Stimulated activated CD4-positive, alpha-beta T cell treated with anti-CD3 and anti-CD28 coated beads, Interleukin-4, amount 100 ng/mL, for 1 hour (primary cell): ENCODE measurements around the gene COX4I2.
"Not testable (repeated sequence)": the region's sequence is repeated elsewhere in the genome, so short reads cannot be mapped to it uniquely, and the experiment has no call there.

Experiments used
- DNase-seq: peaks from one replicate; pipeline ENCODE4 v3.0.0-alpha.2; 2020

COX4I2 gene

DNA sequence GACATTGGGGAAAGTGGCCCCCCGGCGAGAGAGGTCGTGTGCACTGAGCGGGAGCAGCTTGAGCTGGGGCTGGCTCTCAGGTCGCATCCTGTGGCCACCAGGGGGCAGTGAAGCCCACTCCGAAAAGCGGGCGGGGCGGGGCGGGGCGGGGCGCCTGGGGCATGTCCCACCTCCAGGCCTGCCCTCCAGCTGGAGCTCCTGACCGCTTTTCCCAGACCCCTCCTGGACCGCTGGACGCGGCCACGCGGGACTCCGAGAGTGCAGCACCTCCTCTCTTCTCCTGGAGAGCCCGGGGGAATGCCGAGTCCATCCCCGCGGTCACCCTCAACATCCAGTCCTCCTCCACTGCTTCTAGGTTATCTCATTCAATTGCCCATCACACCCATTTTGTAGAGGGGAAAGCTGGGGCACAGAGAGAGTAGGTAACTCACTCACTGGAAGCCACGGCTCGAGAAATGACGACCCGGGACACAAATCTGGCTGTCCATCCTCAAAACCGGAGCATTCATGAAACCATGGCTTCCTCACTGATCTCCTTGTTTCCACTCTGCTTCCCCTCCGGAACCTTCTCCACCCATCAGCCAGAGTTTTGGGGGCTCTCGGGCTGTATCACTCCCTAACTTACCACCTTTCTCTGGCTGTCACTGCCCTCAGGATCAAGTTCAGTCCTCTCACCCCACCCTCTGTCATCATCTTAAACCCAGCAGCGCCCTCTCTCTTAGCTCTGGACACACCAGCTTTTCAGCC is 24.1 kb downstream of the COX4I2 start:
- DNase-seq: peak; percentile 82

DNA sequence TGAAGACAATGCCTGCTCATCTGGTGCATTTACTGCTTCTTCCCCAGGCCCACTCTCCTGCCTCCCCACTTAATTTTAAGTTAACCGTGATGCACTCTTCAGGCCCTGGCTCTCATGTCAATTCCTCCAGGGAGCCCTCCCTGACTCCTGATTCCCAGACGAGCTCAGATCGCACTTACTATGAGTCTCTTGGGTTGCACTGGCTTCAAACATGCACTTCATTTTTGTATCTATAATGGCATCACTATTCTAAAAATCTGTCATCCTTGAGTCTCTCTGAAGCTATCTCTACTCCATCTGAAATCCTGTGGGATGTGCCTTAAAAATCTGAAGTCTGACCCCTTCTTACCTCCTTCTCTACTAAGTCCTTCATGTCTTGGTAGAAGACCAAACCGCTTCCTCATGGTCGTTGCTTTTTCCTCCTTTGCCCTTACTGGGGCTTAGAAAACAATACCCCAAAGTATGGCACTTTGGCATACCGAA is 24.7 kb downstream of the COX4I2 start:
- no peak for DNase-seq

DNA sequence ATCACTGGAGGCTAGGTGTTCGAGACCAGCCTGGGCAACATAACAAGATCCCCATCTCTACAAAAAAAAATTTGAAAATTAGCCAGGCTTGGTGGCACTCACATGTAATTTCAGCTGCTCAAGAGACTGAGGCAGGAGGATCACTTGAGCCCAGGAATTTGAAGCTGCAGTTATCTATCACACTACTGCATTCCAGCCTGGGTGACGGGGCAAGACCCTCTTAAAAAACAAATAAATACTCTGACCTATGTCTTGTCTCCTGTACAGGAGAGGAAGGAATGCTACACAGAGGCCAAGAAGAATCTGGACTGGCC is 25.8 kb downstream of the COX4I2 start:
- DNase-seq: no peak

DNA sequence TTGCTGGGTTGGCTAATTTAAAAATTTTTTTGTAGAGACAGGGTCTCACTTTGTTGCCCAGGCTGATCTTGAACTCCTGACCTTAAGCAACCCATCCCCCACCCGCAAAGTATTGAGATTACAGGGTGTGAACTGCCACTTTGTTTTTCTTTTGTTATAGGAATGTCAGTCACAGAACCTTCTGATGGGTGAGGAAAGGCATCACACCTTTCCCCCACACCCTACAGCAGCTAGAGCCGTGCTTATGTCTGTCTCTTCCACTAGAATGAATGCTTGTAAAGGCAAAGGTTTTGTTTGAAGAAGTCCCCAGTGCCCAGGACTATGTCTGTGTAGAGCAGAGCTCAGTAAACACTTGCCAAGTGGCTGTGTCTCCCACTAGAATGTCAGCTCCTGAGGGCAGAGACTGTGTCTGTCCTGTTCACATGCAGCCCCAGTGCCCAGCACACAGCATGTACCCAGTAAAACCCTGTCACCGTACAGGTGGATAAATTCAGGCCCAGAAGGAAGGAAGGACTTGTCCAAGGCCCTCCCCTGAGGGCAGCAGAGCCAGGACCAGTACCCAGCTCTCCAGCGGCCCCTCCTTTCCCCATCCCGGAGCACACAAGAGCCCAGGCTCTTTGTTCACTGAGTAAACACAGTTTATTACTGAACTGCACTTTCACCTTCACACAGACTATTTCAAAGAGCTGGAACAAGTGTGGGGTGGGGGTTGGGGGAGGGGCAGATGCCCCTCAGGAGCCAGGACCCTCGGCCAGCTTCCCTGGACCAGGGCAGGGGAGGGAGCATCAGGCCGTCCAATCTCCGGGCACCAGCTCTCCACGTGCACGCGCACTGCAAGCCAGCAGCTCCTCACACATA is 26.4 kb downstream of the COX4I2 start:
- DNase-seq: no peak

DNA sequence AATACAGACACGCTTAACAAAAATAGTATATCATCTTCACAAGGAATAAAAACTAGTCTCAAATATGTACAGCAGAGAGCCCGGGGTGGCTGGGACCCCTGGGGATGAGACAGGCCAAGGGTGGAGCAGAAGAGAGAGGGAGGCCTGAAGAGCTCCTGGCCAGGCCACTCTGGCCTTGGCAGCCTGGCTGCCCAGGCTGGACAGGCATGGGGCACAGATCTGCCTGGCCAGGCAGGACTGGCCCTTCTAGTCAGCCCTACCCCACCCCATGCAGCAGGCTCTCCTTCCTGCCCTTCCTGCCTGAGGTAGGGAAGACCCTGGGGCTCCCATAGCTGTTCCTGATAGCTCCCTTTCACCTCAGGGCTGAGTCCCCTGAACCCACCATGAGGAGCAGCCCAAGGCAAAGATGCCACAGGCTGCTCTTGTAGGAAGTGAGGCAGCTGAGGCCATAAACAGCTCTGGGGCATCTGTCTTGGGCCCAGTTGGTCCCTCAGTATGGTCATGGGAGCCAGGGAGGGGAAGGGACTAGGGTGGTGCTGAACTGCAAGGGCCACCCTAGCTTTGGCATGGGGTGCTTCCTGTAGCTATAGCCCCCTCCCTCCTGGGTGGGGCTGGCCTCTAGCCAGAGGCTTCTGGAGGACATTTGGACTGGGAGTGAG is 27.1 kb downstream of the COX4I2 start:
- DNase-seq: no peak

DNA sequence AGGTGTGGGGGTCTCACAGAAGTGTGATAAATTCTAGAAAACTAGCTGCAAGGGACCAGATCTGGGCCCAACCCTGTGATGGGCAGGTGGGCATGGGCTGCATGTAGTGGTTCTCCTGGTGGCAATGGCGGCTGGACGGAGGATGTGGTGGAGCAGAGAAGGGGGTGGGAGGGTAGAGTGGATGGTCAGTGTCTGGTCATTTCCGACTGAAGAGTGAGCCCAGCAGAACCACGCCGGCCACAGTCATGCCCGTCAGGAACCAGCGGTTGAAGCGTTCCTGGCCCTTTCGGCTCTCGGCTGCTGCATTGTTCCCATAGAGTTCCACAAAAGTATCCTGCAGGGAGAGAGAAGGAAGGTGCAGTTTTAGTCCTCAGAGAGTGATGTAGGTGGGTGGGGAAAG is 28.0 kb downstream of the COX4I2 start:
- DNase-seq: no peak

DNA sequence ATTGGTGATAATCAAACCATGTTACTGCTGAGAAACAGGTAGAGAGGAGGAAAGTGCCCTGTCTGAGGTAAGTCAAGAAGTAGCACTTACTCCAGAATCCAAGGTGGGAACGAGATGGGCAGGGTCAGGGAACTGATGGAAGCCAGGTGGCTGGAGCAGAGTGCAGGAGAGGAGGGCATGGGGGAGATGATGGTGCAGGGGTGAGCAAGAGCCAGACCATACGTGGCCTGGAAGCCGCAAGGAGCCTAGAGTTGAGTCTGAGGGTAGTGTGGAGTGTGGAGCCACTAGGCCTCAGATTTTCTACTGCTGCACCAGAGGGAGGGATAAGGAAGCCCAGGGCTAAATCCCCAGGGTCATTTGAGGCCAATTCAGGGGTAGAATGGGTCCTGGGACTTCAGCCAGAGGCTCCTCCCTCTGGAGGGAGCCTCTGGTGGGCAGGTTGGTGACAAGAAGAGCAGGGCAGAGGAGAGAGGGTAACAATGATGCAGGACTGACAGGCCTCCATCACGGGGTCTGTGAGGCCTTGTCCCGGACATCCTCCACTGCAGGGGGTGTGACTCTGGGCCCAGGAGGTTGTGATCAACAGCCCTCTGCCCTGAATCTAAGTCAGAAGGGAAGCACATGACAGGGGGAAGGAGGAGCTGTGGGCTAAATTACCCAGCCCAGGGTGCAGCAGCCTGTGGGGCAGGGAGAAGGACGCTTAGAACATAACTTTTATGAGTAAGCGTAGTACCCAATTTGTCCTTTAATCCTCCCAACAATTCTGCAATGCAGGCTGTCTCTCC is 28.7 kb downstream of the COX4I2 start:
- DNase-seq: no peak

DNA sequence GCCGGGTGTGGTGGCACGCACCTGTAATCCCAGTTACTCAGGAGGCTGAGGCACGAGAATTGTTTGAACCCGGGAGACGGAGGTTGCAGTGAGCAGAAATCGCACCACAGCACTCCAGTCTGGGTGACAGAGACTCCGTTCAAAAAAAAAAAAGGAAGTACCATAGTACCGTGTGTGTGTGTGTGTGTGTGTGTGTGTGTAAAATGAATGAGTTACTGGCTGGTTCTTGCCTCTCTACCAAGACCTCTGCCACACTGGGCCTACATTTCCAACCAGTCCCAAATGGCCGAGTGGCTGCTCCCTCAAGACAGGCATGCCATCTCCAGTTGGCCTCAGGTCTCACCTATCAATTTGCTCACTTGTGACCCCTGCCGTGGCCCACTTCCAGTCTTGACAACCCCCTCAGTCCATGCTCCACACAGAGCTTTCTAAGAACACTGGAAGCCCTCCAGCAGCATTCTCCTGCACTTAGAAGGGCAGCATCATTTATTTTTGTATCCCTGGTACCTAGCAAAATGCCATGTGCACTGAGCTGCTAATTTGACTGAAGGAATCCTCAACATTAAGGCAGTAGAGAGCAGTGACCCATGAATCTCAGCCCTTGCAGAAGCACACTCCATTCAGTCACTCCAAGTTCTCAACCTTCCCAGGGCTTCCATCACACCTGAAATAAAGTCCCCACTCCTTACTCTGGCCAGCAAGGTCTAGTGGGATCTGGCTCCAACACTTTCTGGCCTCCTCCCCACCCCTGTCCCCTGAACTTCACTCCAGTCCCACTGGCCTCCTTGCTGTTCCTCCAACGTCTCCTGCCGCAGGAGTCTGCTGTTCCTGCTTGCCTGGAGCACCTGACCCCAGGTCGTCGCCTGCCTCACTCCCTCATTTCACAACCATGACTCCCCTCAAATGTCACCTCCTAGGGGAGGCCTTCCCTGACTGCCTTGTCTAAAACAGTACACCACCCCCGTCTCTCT is 29.9 kb downstream of the COX4I2 start:
- DNase-seq: no peak

DNA sequence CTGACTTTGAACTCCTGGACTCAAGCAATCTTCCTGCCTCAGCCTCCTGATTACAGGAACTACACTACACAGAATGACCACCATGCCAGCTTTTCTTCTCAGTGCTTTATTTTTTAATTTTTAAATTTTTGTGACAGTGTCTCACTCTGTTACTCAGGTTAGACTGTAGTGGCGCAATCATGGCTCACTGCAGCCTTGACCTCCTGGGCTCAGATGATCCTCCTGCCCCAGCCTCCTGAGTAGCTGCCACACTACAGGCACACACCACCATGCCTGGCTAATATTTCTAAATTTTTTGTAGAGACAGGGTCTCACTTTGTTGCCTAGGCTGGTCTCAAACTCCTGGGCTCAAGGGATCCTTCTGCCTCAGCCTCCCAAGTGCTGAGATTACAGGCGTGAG is 31.2 kb downstream of the COX4I2 start:
- DNase-seq: not testable (repeated sequence)

DNA sequence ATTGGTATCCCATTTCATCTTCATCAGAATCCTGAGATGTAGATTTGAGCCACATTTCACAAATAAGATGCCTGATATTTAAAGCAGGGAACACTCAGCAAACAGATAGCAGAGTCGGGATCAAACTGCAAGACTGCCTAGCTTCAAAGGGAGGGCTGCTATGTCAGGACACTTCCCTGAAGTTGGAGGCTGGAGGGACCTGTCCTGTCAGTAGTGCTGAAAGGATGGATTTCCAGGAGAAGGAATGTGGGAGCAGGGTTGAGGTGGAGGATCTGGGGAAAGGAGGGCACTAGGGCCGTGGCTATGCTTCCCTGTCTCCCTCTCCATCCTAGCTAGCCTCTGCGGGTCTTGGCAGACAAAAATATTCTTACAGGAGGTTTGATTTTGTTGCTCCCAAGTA is 32.2 kb downstream of the COX4I2 start:
- DNase-seq: no peak

DNA sequence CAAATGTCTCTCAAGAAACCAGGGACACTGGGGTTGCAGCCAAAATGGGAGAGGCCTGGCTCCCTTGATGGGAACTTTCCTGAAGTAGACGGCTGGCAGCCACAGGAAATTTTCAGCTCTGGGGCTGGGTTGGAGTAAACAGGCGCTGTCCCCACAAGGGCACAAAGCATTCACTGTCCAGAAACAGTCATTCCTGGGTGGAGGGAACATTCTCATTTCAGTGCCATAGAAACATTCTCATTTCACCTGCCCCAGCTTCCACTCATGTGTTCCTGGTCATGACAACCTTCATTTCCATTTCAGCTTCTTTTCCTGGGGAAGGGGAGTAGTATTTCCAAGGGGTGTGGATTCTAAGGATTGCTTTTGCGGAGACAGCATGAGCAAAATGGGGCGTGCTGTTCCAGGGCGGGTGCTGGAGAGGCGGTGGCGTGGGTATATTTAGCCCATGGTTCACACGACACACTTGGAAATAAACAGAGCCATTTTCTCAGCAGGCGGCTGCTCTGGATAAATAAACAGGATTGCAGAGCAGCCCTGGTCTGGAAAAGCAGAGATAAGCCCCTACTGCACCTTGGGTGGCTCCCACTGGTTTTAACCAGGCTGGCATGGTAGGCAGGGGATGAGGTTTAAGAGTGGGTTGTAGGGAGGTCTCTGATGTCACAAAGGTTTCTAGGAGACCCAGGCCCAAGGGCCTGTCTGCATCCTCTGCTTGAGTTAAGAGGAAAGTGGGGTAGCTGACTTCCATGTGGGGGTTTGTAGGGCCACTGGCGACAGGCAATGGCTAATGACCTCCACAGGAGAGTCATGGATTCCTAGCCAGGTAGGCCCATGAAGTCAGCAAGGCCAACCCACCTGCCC is 32.9 kb downstream of the COX4I2 start:
- DNase-seq: no peak

DNA sequence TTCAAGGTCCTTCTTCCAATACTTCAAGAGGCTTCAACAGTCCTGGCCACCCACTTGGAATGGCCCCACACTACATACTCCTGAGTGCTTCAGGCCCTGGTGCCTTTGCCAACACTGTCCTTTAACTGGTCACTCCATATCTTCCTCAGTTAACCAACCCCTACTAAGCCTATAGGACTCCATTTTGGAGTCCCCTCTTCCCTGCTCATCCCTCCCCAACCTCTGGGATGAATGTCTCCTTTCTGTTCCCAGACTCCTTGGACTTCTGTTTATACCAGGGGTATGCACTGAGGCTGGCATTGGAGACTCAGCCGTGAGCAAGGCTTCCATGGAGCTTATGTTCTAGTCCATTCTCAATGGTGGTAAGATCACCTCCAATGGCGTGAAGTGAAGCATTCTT is 33.6 kb downstream of the COX4I2 start:
- DNase-seq: no peak

DNA sequence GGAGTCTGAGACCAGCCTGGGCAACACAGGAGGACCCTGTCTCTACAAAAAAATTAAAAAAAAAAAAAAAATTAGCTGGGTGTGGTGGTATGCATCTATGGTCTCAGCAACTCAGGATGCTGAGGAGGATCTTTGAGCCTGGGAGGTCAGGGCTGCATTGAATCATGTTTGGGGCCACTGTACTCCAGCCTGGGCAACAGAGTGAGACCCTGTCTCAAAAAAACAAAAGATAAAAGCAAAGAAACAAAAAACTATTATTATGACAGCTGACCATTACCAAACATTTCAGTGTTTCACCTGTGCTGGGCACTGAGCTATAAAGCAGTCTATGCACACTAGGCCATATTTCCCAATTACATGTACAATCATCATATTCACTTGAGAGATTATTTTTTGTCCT is 35.7 kb downstream of the COX4I2 start:
- no peak for DNase-seq

DNA sequence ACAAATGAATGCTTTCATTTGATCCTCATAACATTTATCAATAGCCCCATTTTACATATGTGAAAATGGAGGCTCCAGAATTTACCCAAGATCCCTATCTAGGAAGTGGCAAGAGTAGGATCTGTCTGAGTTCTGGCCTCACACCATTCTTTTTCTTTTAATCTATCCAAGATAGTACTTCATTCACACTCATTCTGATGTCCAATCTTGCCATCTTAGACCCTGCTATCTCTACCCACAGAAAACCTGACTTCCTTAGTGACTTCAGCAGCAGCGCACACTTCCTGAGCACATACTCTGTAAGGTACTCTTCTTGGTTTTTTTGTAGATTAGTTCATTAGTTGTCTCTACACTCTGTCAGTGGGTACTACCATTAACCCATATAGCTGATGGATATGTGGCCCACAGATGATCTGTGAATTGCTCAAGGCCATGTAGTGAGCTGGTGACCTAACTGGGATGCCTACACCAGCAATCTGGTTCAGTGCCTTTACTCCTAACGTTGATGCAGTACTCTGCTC is 36.3 kb downstream of the COX4I2 start:
- DNase-seq: no peak

DNA sequence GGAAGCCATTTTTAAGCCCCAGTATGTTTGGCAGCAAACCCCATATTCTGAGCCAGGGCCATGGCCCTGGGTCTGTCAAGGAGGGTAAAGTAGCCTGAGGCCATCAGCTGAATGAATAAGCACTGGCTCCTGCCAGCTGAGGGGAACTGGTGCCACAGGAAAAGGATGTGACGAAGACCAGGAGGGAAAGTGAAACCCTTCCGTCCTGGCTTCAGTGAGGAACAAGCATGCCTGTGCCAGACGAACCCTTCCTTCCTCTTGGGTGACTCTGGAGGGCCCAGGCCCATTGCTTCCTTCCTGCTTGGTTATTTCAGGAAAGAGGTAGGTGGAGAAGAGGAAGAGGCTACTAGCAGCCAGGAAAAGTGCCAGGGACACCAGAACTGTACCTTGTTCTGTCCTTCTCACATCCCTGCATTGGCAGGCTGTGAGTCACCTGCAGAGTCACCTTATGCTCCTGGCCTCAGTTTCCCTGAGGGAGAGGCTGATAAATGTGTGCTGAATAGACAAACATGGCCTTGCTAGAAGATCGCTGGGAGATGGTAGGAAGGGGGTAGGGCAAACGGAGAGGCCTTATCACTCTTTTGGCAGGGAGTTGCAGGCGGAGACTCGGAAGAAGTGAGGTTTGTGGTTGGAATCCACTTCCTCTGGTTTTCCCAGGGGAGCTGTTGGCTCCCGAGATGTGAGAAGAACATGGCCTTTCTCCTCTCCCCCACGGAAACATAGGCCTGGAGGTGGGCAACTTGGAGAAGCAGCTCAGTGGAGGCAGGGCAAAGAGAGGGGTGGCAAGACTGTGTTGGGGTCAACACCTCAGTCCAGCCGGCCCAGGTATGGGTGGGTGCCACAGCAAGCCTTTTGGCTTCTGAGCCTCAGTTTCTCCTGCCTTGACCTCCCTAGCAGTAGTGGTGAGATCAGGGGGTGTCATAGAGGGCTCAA is 37.4 kb downstream of the COX4I2 start:
- peak; percentile 38 for DNase-seq

DNA sequence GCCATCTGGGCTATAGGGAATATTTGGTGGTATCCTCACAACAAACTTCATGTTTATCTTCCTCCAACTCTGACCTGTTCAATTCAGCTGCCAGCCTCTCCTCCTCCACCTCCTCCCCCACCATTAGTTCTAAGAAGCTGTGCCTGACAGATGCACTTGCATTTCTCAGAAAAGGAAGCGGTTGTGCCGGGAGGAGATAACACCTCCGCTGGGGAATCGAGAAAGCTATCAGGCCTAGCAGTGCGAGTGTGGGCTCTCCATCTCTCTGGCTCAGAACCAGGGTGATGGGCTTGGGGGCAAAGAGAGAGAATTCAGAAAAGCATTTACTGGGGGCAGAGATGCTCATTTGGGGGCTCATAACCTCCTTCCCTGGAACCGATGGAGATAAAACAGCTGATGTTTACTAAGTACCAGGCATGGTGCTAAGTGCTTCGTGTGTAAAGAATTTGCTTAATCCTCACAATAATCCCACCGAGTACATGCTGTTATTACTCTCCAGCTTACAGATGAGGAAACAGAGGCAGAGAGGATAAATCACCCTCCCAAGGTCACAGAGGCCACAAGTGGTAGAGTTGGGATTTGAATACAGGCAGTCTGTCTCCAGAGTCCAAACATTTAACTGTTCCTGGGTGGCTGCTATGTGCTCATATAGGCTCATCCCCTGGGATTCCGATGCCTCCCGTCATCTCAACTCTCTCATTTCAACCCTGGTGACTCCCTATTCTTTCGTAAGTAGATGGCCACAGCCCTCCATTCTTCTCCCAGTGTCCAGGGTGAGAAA is 38.3 kb downstream of the COX4I2 start:
- DNase-seq: peak; percentile 51

DNA sequence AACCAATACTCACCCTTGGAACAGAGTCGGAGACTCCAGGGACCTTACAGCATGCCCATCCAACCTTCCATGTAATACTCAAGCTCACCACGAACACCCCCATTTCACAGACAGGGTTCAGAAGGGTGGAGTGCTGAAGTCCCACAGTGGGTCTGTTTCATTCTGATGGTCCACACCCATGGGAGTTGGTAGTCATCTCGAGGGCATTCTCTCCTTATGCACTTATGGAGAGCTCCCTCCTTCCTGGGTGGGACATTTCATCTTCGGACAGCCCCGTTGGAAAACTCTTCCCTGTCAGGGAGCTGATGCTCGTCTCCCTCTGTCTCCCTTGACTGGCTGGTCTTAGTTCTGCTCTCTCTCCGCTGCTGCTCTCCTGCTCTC is 38.9 kb downstream of the COX4I2 start:
- DNase-seq: no peak

DNA sequence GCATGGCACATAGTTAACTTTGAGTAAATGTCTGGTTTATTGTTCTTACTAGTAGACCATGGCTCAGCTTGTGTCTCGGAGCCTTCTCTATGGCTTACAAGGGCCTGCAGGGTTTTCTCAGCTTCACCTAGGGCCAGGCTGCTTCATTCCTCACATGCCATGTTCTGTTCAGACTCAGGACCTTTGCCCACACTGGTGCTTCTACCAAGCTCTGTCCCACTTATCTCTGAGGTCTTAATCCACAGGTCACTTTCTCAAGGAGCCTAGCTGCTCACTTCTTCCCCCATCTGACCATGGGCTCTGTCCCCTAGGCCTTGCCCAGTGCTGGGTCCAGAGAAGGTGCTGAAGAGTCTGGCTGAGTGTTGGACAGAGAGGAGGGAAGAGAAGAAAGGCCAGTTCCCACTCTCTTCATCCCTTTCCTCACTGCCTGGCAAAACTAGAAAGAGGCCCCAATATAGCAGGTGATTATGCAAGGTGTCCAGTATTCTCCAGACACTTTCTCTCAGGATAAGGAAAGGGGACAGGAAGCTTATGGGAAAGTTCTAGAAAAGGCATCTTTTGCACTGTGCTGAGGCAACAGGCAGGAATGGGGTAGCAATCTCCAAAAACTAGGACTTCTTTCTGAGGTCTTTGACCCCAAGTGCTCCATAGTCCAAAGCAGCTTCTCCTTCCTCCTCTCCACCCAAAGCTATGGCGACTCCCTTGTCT is 40.0 kb downstream of the COX4I2 start:
- DNase-seq: no peak
